Dendritic cell treated with granulocyte-macrophage colony-stimulating factor and Interleukin-4, amounts not matched to agents 40 ng/mL and 50 ng/mL, for 4 days (primary cell): ENCODE data around the gene ULBP1.
"Not testable (repeated sequence)": the region's sequence is repeated elsewhere in the genome, so short reads cannot be mapped to it uniquely, and the experiment has no call there.

Source experiments
- H3K27ac Mint-ChIP-seq: one replicate; pipeline ENCODE4 v1.8.0; 2022; ENCODE audit warnings: mild to moderate bottlenecking, mixed read lengths
- H3K27me3 Mint-ChIP-seq: one replicate; pipeline ENCODE4 v1.8.0; 2022; ENCODE audit warnings: mild to moderate bottlenecking, mixed read lengths
- H3K36me3 Mint-ChIP-seq: one replicate; pipeline ENCODE4 v1.8.0; 2022; ENCODE audit warnings: low read depth, mixed read lengths
- H3K4me1 Mint-ChIP-seq: one replicate; pipeline ENCODE4 v1.8.0; 2022; ENCODE audit warnings: low read depth, mixed read lengths
- H3K4me3 Mint-ChIP-seq: one replicate; pipeline ENCODE4 v1.8.0; 2022; ENCODE audit warnings: mild to moderate bottlenecking, moderate library complexity, mixed read lengths
- H3K9me3 Mint-ChIP-seq: one replicate; pipeline ENCODE4 v1.8.0; 2022; ENCODE audit warnings: mixed read lengths
- intact Hi-C: fragments of 100-400 bp; cut with micrococcal nuclease; formaldehyde crosslinking; loops from one replicate; pipeline ENCODE4 v1.15.0; 2022

ULBP1 gene

GRCh38 chr6:150004783-150005717, 41.3 kb downstream of the ULBP1 start:
- Mint-ChIP-seq H3K9me3 (no peaks in the 10 kb centered on the region), H3K36me3 (no peaks in the 10 kb centered on the region), H3K4me1 (peaks cover 11% of the 10 kb centered on the region), H3K27me3 (peaks cover 83% of the 10 kb centered on the region), H3K4me3 (peak overlapping the region; percentile 81), H3K27ac (peak overlapping the region; percentile 60)
- intact Hi-C loops, result loop anchor here (2.0 kb wide), 1 partner anchor 40 kb away; no protein-coding TSS in a partner anchor

- Mint-ChIP-seq H3K4me1 (peaks cover 11% of the 10 kb centered on the region), H3K9me3 (no peaks in the 10 kb centered on the region), H3K27me3 (peaks cover 83% of the 10 kb centered on the region), H3K4me3 (peak overlapping the region; percentile 81), H3K27ac (peak overlapping the region; percentile 60), H3K36me3 (no peaks in the 10 kb centered on the region)
- intact Hi-C loops, result loop anchor here (2.0 kb wide), 1 partner anchor 41 kb away; no protein-coding TSS in a partner anchor
These were observed 42.3 kb downstream of the ULBP1 start for GRCh38 chr6:150005761-150006651.

GRCh38 chr6:150006961-150007464, 43.3 kb downstream of the ULBP1 start:
- H3K9me3 Mint-ChIP-seq, result no peaks in the 10 kb centered on the region
- H3K27me3 Mint-ChIP-seq, result peaks cover 78% of the 10 kb centered on the region
- peaks cover 11% of the 10 kb centered on the region for H3K4me1 Mint-ChIP-seq
- intact Hi-C loops, result no loop called here
- no peak overlapping the region for H3K4me3 Mint-ChIP-seq
- H3K36me3 Mint-ChIP-seq, result no peaks in the 10 kb centered on the region
- no peak overlapping the region for H3K27ac Mint-ChIP-seq

GRCh38 chr6:150008588-150008987, 44.8 kb downstream of the ULBP1 start:
- peaks cover 81% of the 10 kb centered on the region for H3K27me3 Mint-ChIP-seq

GRCh38 chr6:150012846-150013784, 49.4 kb downstream of the ULBP1 start:
- H3K27me3 Mint-ChIP-seq, result peaks cover 83% of the 10 kb centered on the region
- H3K27ac Mint-ChIP-seq, intact Hi-C loops, H3K9me3 Mint-ChIP-seq, H3K4me3 Mint-ChIP-seq, H3K36me3 Mint-ChIP-seq: not testable (repeated sequence)
- H3K4me1 Mint-ChIP-seq, result peaks cover 14% of the 10 kb centered on the region

More at GRCh38 chr6:150008588-150008987, 44.8 kb downstream of the ULBP1 start:
- intact Hi-C loops, result no loop called here
- H3K4me3 Mint-ChIP-seq, result no peak overlapping the region
- no peaks in the 10 kb centered on the region for H3K36me3 Mint-ChIP-seq
- H3K27ac Mint-ChIP-seq, result no peak overlapping the region
- no peaks in the 10 kb centered on the region for H3K9me3 Mint-ChIP-seq
- H3K4me1 Mint-ChIP-seq, result peaks cover 11% of the 10 kb centered on the region

- H3K27ac Mint-ChIP-seq, H3K9me3 Mint-ChIP-seq, H3K36me3 Mint-ChIP-seq, intact Hi-C loops, H3K4me3 Mint-ChIP-seq: not testable (repeated sequence)
- Mint-ChIP-seq H3K27me3 (peaks cover 82% of the 10 kb centered on the region), H3K4me1 (peaks cover 14% of the 10 kb centered on the region)
These were observed 50.3 kb downstream of the ULBP1 start for GRCh38 chr6:150013785-150014622.

GRCh38 chr6:150014623-150015280, 51.0 kb downstream of the ULBP1 start:
- Mint-ChIP-seq H3K27me3 (peaks cover 80% of the 10 kb centered on the region), H3K4me3 (peak overlapping the region; percentile 59), H3K4me1 (peaks cover 14% of the 10 kb centered on the region)
- H3K27ac Mint-ChIP-seq, H3K36me3 Mint-ChIP-seq, intact Hi-C loops, H3K9me3 Mint-ChIP-seq: not testable (repeated sequence)

GRCh38 chr6:150015281-150016001, 51.7 kb downstream of the ULBP1 start:
- H3K36me3 Mint-ChIP-seq, H3K4me3 Mint-ChIP-seq, H3K9me3 Mint-ChIP-seq, H3K27ac Mint-ChIP-seq: not testable (repeated sequence)
- Mint-ChIP-seq H3K4me1 (peaks cover 14% of the 10 kb centered on the region), H3K27me3 (peaks cover 76% of the 10 kb centered on the region)
- intact Hi-C loops, result loop anchor here (2.0 kb wide), 1 partner anchor 181 kb away; no protein-coding TSS in a partner anchor

- H3K4me3 Mint-ChIP-seq, result no peak overlapping the region
- no peaks in the 10 kb centered on the region for H3K9me3 Mint-ChIP-seq
- no peak overlapping the region for H3K27ac Mint-ChIP-seq
- H3K36me3 Mint-ChIP-seq, result no peaks in the 10 kb centered on the region
- peaks cover 74% of the 10 kb centered on the region for H3K27me3 Mint-ChIP-seq
- intact Hi-C loops, result loop anchor here (1.0 to 2.0 kb wide), 2 partner anchors 82 to 182 kb away; no protein-coding TSS in a partner anchor
- H3K4me1 Mint-ChIP-seq, result peaks cover 14% of the 10 kb centered on the region
These were observed 52.8 kb downstream of the ULBP1 start for GRCh38 chr6:150016324-150017185.

GRCh38 chr6:150017186-150017521, 53.4 kb downstream of the ULBP1 start:
- Mint-ChIP-seq H3K4me1 (peaks cover 14% of the 10 kb centered on the region), H3K27me3 (peaks cover 72% of the 10 kb centered on the region)
- not testable (repeated sequence) for H3K9me3 Mint-ChIP-seq, H3K4me3 Mint-ChIP-seq, H3K36me3 Mint-ChIP-seq, H3K27ac Mint-ChIP-seq
- intact Hi-C loops, result loop anchor here (1.0 to 2.0 kb wide), 2 partner anchors 83 to 182 kb away; no protein-coding TSS in a partner anchor
